K562 (cell line): Measurements from ENCODE around the gene CDC37. TPM values are rescaled to one million over a fixed set of nuclear protein-coding genes. Genes with fewer than 3 reads are reported as not detected.

Source experiments
- CHD7 ChIP-seq: fragments of 200-600 bp; sonication (generic); IDR thresholded peaks from one replicate; pipeline ENCODE4 v1.6.1; 2012; ENCODE audit warnings: mild to moderate bottlenecking, low read depth, low read length, inconsistent platforms
- FOXO4 ChIP-seq: fragments of 450-650 bp; formaldehyde crosslinking; IDR thresholded peaks from 2 replicates; pipeline ENCODE4 v1.4.0; 2020; ENCODE audit warnings: mild to moderate bottlenecking, moderate library complexity
- KLF10 ChIP-seq: fragments of 250-450 bp; sonication (Bioruptor Pico); IDR thresholded peaks from 2 replicates; pipeline ENCODE4 v1.6.1; 2021; ENCODE audit warnings: matching md5 sums
- MEF2A ChIP-seq: IDR thresholded peaks from 2 replicates; pipeline ENCODE4 v1.6.1; 2011; ENCODE audit warnings: low read depth, mild to moderate bottlenecking, low read length, moderate library complexity; ENCODE audit not compliant: control insufficient read depth
- NFYB ChIP-seq: IDR thresholded peaks from 2 replicates; pipeline ENCODE4 v1.6.1; 2011; ENCODE audit warnings: mild to moderate bottlenecking, moderate library complexity; ENCODE audit not compliant: insufficient read length; ENCODE audit errors: extremely low read depth
- RAD51 ChIP-seq: fragments of 450-650 bp; IDR thresholded peaks from 2 replicates; pipeline ENCODE4 v1.7.1; 2016; ENCODE audit warnings: low read depth, mild to moderate bottlenecking, borderline replicate concordance
- TRIM25 ChIP-seq: fragments of 450-650 bp; IDR thresholded peaks from 2 replicates; pipeline ENCODE4 v1.7.0; 2016; ENCODE audit warnings: borderline replicate concordance
- polyA plus RNA-seq, 8 experiments: library from polyadenylated mRNA; depleted of rRNA in 4 of 8; stranded (reverse) in 5 of 8; unstranded in 3 of 8; fragments of >200 nt; fragmentation: Nextera tagmentation in 2 of 8; fragmentation: Illumina TruSeq in 1 of 8; extraction: Ambion mirVana in 2 of 8; extraction: Trizol in 1 of 8; gene quantifications; 2 replicates each; pipeline versions ENCODE4 v1.2.1 to v1.2.3, GENCODE V29; 2011 to 2014; ENCODE audit warnings: inconsistent platforms in 1 of 8, missing spikeins in 1 of 8
- total RNA-seq, 7 experiments: library from RNA; depleted of rRNA in 6 of 7; stranded (reverse); fragments of >200 nt in 6 of 7; fragmentation: Illumina TruSeq in 2 of 7; extraction: Trizol in 2 of 7; gene quantifications; 2 replicates each; pipeline versions ENCODE4 v1.2.1 to v1.2.3, GENCODE V29; 2011 to 2021; ENCODE audit warnings: low replicate concordance in 1 of 7

Gene CDC37
- total and polyA plus RNA-seq, 9 of the 15 experiments (the other 6 are each of a cell fraction or from before 2014, with no cell fraction given) = 6.6 to 538 (median 227) TPM

GRCh38 chr19:10431943-10432735 lies 28.8 kb upstream of the CDC37 start (continued):
- TF ChIP-seq MEF2A = no peak
- TF ChIP-seq TRIM25 = no peak
- TF ChIP-seq NFYB = no peak
- TF ChIP-seq RAD51 = no peak
- no peak for TF ChIP-seq CHD7
- TF ChIP-seq FOXO4 (CRISPR knock-in tag) = no peak
- no peak for TF ChIP-seq KLF10 (CRISPR knock-in tag)
